HepG2 (cell line): Measurements from ENCODE around the gene STPG2. TPM values are rescaled to one million over a fixed set of nuclear protein-coding genes. Genes with fewer than 3 reads are reported as not detected.

Experiments used
- ATAC-seq: fragments of 200-7000 bp; cut with Tn5 transposase; 3 replicates; pipeline ENCODE4 v1.9.1; 2020; ENCODE audit warnings: mild to moderate bottlenecking, moderate library complexity
- BruUV-seq: library from RNA; stranded (reverse); fragments of 400-500 nt; replicated peaks from 2 replicates; lab custom pipeline; 2021; lab: Mats Ljungman, UMichigan
- CTCF ChIA-PET: fragments of 300-600 bp; formaldehyde crosslinking; extraction: SDS; loops from one replicate; lab custom pipeline; 2021; ENCODE audit warnings: low total read pairs, inconsistent platforms, low intra/inter-chr PET ratio; lab: Yijun Ruan, JAX
- POLR2A ChIA-PET: fragments of 350-600 bp; sonication (Branson Sonifier 250); formaldehyde crosslinking; loops from one replicate; lab custom pipeline; 2020; ENCODE audit warnings: antibody characterized with exemption, inconsistent platforms; lab: Yijun Ruan, JAX
- DNase-seq: peaks from one replicate; pipeline ENCODE4 v3.0.0-alpha.2; 2015; ENCODE audit warnings: low spot score
- FAIRE-seq: peaks from 3 replicates; lab custom pipeline; 2011; peaks lifted over from hg19 to GRCh38; lab: Jason Lieb, UNC
- H2AFZ ChIP-seq: one replicate; pipeline ENCODE4 v1.6.1; 2011; ENCODE audit warnings: low read length, inconsistent platforms
- H3K27ac ChIP-seq: fragments of 300-600 bp; 3 replicates; pipeline ENCODE4 v1.8.0; 2011; ENCODE audit warnings: mixed run types, mild to moderate bottlenecking, mixed read lengths, low read length, inconsistent platforms; ENCODE audit not compliant: insufficient read depth; ENCODE audit errors: extremely low read length
- H3K27me3 ChIP-seq, 2 experiments: fragments of 200-600 bp in 1 of 2; 2 replicates in 1 of 2; 3 replicates in 1 of 2; pipeline versions ENCODE4 v1.6.0 to v1.8.0; 2011; ENCODE audit warnings: low read length in 2 of 2, mild to moderate bottlenecking in 2 of 2, moderate library complexity in 2 of 2, inconsistent platforms in 1 of 2; ENCODE audit not compliant: insufficient read depth in 2 of 2, control insufficient read depth in 1 of 2
- H3K36me3 ChIP-seq, 2 experiments: fragments of 200-600 bp in 1 of 2; replicated peaks in 1 of 2; 2 replicates in 1 of 2; 3 replicates in 1 of 2; pipeline versions ENCODE4 v1.5.1 to v1.8.0; 2011; ENCODE audit warnings: low read length in 2 of 2, inconsistent platforms in 1 of 2; ENCODE audit not compliant: insufficient read depth in 2 of 2, control insufficient read depth in 1 of 2
- H3K4me1 ChIP-seq: 2 replicates; pipeline ENCODE4 v1.5.1; 2012; ENCODE audit warnings: low read length, inconsistent platforms; ENCODE audit not compliant: insufficient read depth
- H3K4me2 ChIP-seq: 2 replicates; pipeline ENCODE4 v1.6.0; 2011; ENCODE audit warnings: low read depth, low read length, inconsistent platforms
- H3K4me3 ChIP-seq, 3 experiments: fragments of 200-600 bp in 1 of 3; sonication (generic), shearing (Covaris generic) in 1 of 3; replicated peaks in 1 of 3; 2 replicates each; pipeline ENCODE4 v1.5.1; 2011 to 2016; ENCODE audit warnings: low read length in 3 of 3, inconsistent platforms in 2 of 3, low read depth in 2 of 3, mild to moderate bottlenecking in 2 of 3, control low read depth in 1 of 3, mixed read lengths in 1 of 3; ENCODE audit not compliant: insufficient read depth in 1 of 3
- H3K79me2 ChIP-seq: one replicate; pipeline ENCODE4 v1.6.1; 2011; ENCODE audit warnings: low read length, inconsistent platforms; ENCODE audit not compliant: insufficient read depth
- H3K9ac ChIP-seq: 2 replicates; pipeline ENCODE4 v1.6.0; 2011; ENCODE audit warnings: mild to moderate bottlenecking, low read depth, low read length, inconsistent platforms; ENCODE audit not compliant: insufficient read depth
- H3K9me3 ChIP-seq: 2 replicates; pipeline ENCODE4 v1.5.1; 2012; ENCODE audit warnings: mild to moderate bottlenecking, low read length
- H4K20me1 ChIP-seq: 2 replicates; pipeline ENCODE4 v1.6.0; 2011; ENCODE audit warnings: inconsistent platforms, mild to moderate bottlenecking, low read length, moderate library complexity; ENCODE audit not compliant: insufficient read depth
- CSRNP1 ChIP-seq: sonication (generic); formaldehyde crosslinking; IDR thresholded peaks from 2 replicates; pipeline ENCODE4 v1.8.1; 2023; ENCODE audit warnings: mild to moderate bottlenecking, missing genetic modification reagents
- GFI1 ChIP-seq: sonication (generic); formaldehyde crosslinking; IDR thresholded peaks from 2 replicates; pipeline ENCODE4 v1.5.0; 2020; ENCODE audit warnings: missing genetic modification reagents, mild to moderate bottlenecking, borderline replicate concordance
- ZNF142 ChIP-seq: sonication (generic); formaldehyde crosslinking; IDR thresholded peaks from 2 replicates; pipeline ENCODE4 v1.4.0; 2020; ENCODE audit warnings: missing genetic modification reagents
- ZNF614 ChIP-seq: IDR thresholded peaks from 2 replicates; pipeline ENCODE4 v1.6.1; 2018; ENCODE audit warnings: missing biosample characterization, missing genetic modification reagents, inconsistent platforms, borderline replicate concordance
- WGBS: methylation state at CpG from one replicate; pipeline ENCODE4 v1.1.6; 2017; ENCODE audit warnings: low lambda C conversion rate; 5-methylcytosine and 5-hydroxymethylcytosine counted together
- in situ Hi-C: cut with HindIII; loops from 2 replicates; pipeline ENCODE4 v1.10.0; 2017; ENCODE audit warnings: low pct_unique_long_range_greater_than_20kb; ENCODE audit not compliant: extremely low pct_ligation_motif_present
- intact Hi-C: fragments of 100-400 bp; cut with micrococcal nuclease; formaldehyde crosslinking; loops from one replicate; pipeline ENCODE4 v1.10.0; 2022; ENCODE audit not compliant: unreplicated experiment
- polyA plus RNA-seq, 8 experiments: library from polyadenylated mRNA; depleted of rRNA in 3 of 8; stranded (reverse) in 7 of 8; unstranded in 1 of 8; fragments of >200 nt; fragmentation: Illumina TruSeq in 4 of 8; extraction: Trizol in 4 of 8; gene quantifications; 2 replicates each; pipeline versions ENCODE4 v1.2.1 to v1.2.3, GENCODE V29; 2011 to 2016; ENCODE audit warnings: low read depth in 4 of 8, missing spikeins in 1 of 8, mixed read lengths in 1 of 8; ENCODE audit not compliant: insufficient read depth in 1 of 8
- total RNA-seq, 5 experiments: library from RNA; depleted of rRNA; stranded (reverse); fragments of >200 nt; fragmentation: Illumina TruSeq; extraction: Trizol; gene quantifications; 2 replicates each; pipeline ENCODE4 v1.2.3, GENCODE V29; 2016; ENCODE audit warnings: low read depth in 1 of 5

Gene STPG2
- total and polyA plus RNA-seq, 2 of the 13 experiments (the other 11 are each of a cell fraction or from before 2014, with no cell fraction given) = 0.07 TPM; not detected in 1

GRCh38 chr4:98102660-98103059 is 40.6 kb downstream of the STPG2 start:
- no peak for TF ChIP-seq GFI1 (CRISPR knock-in tag)
- H3K27ac ChIP-seq = no peak overlapping the region
- no peaks in the 10 kb centered on the region for H3K4me1 ChIP-seq
- WGBS = 0% methylated on average over 1 of the region's 1 CpG
- BruUV-seq = no TSS peak
- no peaks in the 10 kb centered on the region for H4K20me1 ChIP-seq
- H2AFZ ChIP-seq = no peak overlapping the region
- no peak overlapping the region for H3K4me3 ChIP-seq
- no peak for ATAC-seq
- ChIA-PET POLR2A (no interaction called here), CTCF (no interaction called here)
- H3K36me3 ChIP-seq = no peaks in the 10 kb centered on the region
- FAIRE-seq = no peak
- intact Hi-C loops = no loop called here
- no peaks in the 10 kb centered on the region for H3K27me3 ChIP-seq
- no peak overlapping the region for H3K9ac ChIP-seq
- in situ Hi-C loops = no loop called here
- H3K9me3 ChIP-seq = no peaks in the 10 kb centered on the region
- DNase-seq = no peak
- H3K4me2 ChIP-seq = no peak overlapping the region
- no peaks in the 10 kb centered on the region for H3K79me2 ChIP-seq

GRCh38 chr4:98101988-98102387 is 41.3 kb downstream of the STPG2 start:
- no peak overlapping the region for H2AFZ ChIP-seq
- no peaks in the 10 kb centered on the region for H3K36me3 ChIP-seq
- TF ChIP-seq ZNF142 (CRISPR knock-in tag) (no peak), CSRNP1 (no peak), ZNF614 (CRISPR knock-in tag) (no peak)
- ChIA-PET CTCF (no interaction called here), POLR2A (no interaction called here)
- FAIRE-seq = no peak
- H3K79me2 ChIP-seq = no peaks in the 10 kb centered on the region
- H3K4me1 ChIP-seq = no peaks in the 10 kb centered on the region
- no peak overlapping the region for H3K4me3 ChIP-seq
- intact Hi-C loops (no loop called here), in situ Hi-C loops (no loop called here)
- no peak overlapping the region for H3K9ac ChIP-seq
- DNase-seq = no peak
- no peak for ATAC-seq
- no peak overlapping the region for H3K27ac ChIP-seq
- H3K27me3 ChIP-seq = no peaks in the 10 kb centered on the region
- BruUV-seq = no TSS peak
- no peaks in the 10 kb centered on the region for H3K9me3 ChIP-seq
- H3K4me2 ChIP-seq = no peak overlapping the region
- 0% methylated on average over 1 of the region's 1 CpG for WGBS
- no peaks in the 10 kb centered on the region for H4K20me1 ChIP-seq
